ENCODE measurements around the gene ICA1. TPM values are rescaled to one million over a fixed set of nuclear protein-coding genes. Genes with fewer than 3 reads are reported as not detected.

Gene ICA1
- total RNA-seq, 1 donor from 2014 or later, result 14.9 TPM

- DNase-seq, result no peak
Observed at GRCh38 chr7:8197994-8198698, 63.8 kb downstream of the ICA1 start.

GRCh38 chr7:8192897-8193296 lies 69.1 kb downstream of the ICA1 start:
- no peak for DNase-seq

DNA sequence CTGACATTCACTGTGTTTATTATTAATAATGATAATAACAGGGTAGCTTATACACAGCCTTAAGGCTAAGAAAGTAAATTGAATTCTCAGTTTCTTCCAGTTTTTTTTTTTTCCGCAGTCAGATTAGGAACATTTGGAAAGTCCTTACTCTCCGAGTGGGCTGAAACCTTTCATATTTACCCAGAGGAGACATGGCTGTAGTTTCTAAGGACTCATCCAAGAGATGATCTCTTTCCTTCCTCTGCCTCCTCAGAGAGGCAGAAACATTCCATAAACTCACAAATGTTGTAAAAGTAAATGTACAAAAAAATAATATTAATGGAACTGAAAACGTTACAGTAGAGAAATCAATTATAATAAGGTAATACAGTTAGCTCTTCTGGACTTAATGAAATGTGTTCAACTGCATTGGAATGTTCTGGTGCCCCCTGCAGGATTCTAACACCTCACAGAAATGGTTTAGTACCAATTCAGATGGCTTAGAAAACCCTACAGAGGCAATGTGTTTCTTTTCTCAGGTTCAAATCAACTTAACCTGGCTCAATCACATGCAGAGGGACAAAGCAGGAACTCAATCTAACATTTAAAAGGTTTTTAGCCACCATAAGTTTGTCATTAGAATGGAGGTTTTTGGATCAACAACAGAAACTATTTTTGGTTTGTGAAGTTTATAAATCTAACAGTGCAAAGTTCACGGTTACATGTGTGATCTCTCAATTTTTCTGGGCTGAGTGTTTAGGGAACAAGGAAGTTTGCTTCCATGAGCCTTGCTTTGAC lies 71.7 kb downstream of the ICA1 start:
- DNase-seq, result peak; percentile 12

DNA sequence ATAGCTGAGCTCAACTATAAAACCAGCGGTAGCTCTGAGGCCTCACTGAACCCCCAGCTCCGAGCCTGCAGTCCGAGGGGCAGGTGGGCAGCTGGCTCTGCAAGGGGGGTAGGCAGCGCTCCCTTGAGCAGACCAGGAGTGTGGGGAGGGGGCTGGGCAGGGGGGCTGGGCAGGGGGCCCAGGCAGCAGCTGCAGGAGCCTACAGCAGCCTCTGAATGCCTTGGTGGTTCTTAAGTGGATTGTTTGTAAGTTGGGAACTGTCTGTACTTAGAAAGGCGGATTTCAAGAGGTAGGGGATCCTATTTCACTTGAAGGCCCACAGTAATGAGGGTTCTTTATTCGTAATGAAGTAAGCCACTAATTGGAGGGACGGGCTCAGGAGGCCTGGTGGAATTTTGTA lies 72.3 kb downstream of the ICA1 start:
- DNase-seq, result no peak

DNA sequence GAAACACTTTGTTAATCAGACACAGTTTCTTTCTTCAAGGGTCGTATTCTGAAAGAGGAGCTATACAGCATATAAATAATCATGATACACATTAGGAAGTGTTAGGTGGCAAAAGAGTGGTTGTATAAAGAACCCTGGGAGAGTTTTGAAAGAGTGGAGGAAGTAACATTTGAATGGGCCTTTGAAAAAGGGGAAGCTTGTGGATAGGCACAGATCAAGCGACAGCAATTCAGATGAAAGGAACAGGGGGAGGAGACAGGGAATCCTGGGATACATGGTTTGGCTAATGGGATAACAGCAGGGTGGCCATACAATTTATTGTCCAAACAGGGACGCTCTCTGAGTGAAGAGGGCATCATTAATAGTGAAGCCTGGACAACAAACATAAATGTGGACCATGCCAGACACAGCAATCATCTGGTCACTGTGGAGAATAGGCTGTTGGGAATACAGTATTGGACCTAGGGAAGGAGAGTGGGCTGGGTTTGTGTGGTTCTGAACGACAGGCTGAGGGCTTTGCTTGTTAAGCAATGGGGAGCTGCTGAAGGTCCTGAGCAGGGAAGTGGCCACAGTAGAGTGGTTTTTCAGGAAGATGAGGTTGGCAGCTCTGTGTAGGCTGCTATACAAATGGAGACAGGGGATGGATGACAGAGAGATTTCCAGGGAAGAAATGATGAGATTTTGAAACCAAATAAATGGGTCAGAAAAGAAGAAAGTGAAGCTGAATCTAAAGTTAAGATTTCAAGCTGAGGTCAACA lies 75.9 kb downstream of the ICA1 start:
- DNase-seq, result no peak

- DNase-seq, result no peak
Observed at GRCh38 chr7:8184221-8184620, 77.7 kb downstream of the ICA1 start.

DNA sequence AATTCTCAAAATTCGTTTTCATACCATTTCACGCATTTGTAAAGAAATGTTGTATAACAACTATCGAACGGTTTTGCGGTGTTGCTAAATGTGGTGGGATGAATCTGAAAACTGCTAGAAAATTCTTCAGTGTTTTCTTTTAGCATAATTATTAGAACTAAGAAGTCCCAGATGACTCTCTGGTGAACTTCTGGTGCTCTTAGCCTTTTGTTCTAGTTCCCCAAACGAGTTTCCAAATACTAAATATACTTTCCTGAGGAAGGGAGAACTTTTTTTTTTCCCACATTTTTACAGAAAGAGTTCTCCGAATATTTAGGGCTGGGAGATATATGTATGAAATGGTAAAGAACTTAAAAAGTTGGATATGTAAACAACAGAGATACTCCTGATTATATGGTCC lies 82.5 kb downstream of the ICA1 start:
- no peak for DNase-seq

DNA sequence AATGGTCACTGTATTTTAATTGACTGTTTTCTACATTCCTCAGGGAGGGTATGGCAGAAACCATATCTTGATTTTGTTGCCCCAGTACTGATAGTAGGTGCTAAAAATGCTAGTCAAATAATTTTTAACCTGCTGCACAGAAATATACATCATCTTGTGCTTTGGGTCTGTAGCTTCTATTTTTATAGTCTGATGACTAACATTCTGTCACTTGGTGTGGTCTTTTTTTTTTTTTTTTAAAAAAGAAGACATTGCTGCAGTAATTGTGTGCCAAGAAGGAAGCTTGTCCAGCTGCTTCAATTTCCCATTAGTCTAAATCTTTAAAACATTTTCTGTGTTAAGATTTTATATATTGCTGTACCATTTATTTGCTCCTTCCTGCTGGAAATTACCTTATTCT lies 83.6 kb downstream of the ICA1 start:
- DNase-seq, result no peak

- no peak for DNase-seq
Observed at GRCh38 chr7:8177109-8177933, 84.6 kb downstream of the ICA1 start.

DNA sequence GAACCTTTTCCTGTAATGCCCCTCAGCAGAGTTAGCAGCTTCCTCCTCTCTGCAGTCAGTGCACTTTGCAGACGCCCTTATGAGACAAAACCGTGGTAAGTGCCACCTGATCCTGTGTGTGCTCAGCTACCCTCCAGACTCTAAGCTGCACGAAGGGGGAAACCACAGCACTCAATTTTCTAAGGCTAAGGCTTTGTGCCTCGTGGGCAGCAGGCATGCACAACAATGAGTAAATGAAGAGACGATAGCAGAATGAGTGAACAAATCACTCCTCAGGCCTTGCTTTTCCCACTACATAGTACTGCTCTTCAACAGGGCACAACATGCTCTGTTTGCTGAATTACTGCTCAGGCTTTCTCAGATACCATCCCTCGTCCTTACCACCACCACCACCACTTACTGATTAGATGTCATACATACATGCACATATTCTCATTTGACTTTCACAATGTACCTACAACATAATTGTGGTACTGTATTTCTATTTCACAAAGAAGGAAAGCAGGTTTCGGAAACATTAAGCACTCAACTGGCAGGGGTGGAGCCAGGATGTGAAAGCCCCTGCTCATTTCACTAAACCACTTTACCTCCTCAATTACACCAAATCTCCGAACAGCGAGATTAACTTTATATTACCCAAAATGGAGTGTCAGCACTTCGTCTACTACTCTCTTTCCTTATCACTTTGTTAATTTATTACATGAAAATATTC lies 85.4 kb downstream of the ICA1 start:
- no peak for DNase-seq

- no peak for DNase-seq
Observed at GRCh38 chr7:8175929-8176369, 86.0 kb downstream of the ICA1 start.

GRCh38 chr7:8172372-8173354 lies 89.3 kb downstream of the ICA1 start:
- no peak for DNase-seq

GRCh38 chr7:8169171-8169570 lies 92.8 kb downstream of the ICA1 start:
- DNase-seq, result no peak

DNA sequence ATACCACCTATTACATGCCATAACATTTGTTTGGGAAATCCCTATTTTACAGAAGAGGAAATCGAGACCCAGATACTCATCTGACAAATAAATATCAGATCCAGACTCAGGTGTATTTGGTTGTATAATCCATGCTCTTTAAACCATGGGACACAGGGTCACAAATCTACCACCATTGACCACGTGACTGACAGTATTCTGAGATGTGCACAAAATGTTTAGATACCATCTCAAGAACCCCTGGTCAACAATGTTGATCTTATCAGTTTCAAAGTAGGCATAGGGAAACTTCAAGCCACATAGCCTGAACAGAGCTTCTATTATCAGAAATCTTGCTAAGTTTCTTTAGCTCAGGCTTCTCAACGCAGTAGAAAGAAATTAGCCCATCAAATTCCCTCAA lies 93.6 kb downstream of the ICA1 start:
- no peak for DNase-seq

GRCh38 chr7:8165150-8165549 lies 96.8 kb downstream of the ICA1 start:
- no peak for DNase-seq

DNA sequence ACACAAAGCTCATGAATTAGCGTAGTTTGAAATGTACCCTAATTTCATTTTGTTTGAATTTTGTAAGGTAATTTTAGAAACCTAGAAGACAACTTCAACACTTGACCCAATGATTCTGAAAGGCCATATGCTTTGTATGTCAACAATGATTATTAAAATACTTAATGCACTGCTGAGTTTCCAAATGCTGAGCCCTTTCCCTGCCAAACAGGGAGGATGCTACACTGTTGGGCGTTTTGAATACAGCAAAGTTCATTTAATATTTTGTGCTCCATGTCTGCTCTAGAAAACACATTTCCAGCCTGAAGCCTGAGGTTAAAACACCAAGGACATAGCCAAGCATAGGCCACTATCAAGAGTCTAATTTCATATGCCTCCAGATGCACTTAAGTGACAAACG lies 99.8 kb downstream of the ICA1 start:
- no peak for DNase-seq

GRCh38 chr7:8161364-8161828 lies 100.6 kb downstream of the ICA1 start:
- DNase-seq, result no peak

DNA sequence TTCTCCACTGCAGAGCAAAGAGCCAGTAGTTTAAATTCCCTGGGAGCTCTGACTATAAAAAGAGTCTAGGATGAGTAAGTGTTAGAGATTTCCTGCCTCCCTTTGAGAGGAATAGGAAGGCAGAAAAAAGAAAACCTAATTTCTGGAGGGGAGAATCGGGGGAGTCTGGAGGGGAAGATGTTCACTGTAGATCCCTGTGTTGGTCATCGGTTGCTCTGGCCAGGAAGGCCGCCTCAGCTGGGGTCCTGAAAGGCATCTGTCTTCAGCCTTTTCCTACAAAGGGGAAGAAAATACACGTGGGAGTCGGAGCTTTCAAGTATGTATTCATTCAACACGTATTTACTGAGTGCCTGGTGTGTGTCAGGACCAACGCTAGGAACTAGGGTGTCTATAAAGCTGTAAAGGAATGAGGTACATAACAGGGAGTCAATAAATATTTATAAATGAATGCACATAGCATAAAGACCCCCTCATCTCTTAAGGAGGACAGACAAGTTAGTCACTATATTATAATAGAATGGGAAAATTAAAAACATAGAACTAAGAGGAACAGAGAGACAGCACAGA lies 101.1 kb downstream of the ICA1 start:
- DNase-seq, result no peak

GRCh38 chr7:8160250-8160649 lies 101.7 kb downstream of the ICA1 start:
- no peak for DNase-seq

- no peak for DNase-seq
Observed at GRCh38 chr7:8159595-8159994, 102.4 kb downstream of the ICA1 start.

Measured in skin of body (tissue), 2 donors.